Transverse colon (tissue), 4 donors: ENCODE measurements around the gene CSNK1E. TPM values are rescaled to one million over a fixed set of nuclear protein-coding genes. Genes with fewer than 3 reads are reported as not detected.
A peak's percentile ranks its signal among the peaks of the same experiment; 100 is the strongest.

Experiments
- DNase-seq: peaks from one replicate; pipeline ENCODE4 v3.0.0-alpha.2; 2019
- H3K27ac ChIP-seq, 4 donors: fragments of 200-600 bp; sonication (generic); 2 replicates each; pipeline ENCODE4 v1.5.1; 2016 to 2018; ENCODE audit warnings: inconsistent platforms in 4 of 4
- H3K27me3 ChIP-seq: fragments of 200-600 bp; sonication (generic); 2 replicates; pipeline ENCODE4 v1.5.1; 2017; ENCODE audit warnings: inconsistent platforms
- H3K36me3 ChIP-seq, 4 donors: fragments of 200-600 bp; sonication (generic); 2 replicates each; pipeline ENCODE4 v1.5.1; 2017 to 2019; ENCODE audit warnings: inconsistent platforms in 4 of 4
- H3K4me1 ChIP-seq, 4 donors: fragments of 200-600 bp; sonication (generic); 2 replicates each; pipeline ENCODE4 v1.5.1; 2017 to 2020; ENCODE audit warnings: inconsistent platforms in 4 of 4
- H3K4me3 ChIP-seq, 4 donors: fragments of 200-600 bp; sonication (generic); 1 replicate in 1 of 4; 2 replicates in 3 of 4; pipeline versions ENCODE4 v1.5.1 to v1.6.1; 2017 to 2019; ENCODE audit warnings: inconsistent platforms in 4 of 4
- H3K9me3 ChIP-seq, 2 donors: fragments of 200-600 bp; sonication (generic); 2 replicates each; pipeline ENCODE4 v1.5.1; 2017 to 2019; ENCODE audit warnings: inconsistent platforms in 2 of 2
- CTCF ChIP-seq, 5 experiments: fragments of 200-600 bp in 3 of 5; fragments of 450-650 bp in 2 of 5; sonication (generic) in 3 of 5; IDR thresholded peaks; 1 replicate in 2 of 5; 2 replicates in 3 of 5; pipeline ENCODE4 v1.5.1; 2016 to 2017; ENCODE audit warnings: antibody characterized with exemption in 5 of 5, inconsistent platforms in 3 of 5, mild to moderate bottlenecking in 2 of 5, moderate library complexity in 1 of 5
- EP300 ChIP-seq: sonication (generic); formaldehyde crosslinking; IDR thresholded peaks from one replicate; pipeline ENCODE4 v1.6.1; 2017; ENCODE audit warnings: antibody characterized with exemption, low read depth
- POLR2A ChIP-seq: fragments of 450-650 bp; IDR thresholded peaks from one replicate; pipeline ENCODE4 v1.6.1; 2016; ENCODE audit warnings: antibody characterized with exemption, mild to moderate bottlenecking, moderate library complexity
- POLR2AphosphoS5 ChIP-seq, 3 donors: sonication (generic); formaldehyde crosslinking; IDR thresholded peaks; one replicate each; pipeline ENCODE4 v1.6.1; 2016; ENCODE audit warnings: antibody characterized with exemption in 3 of 3
- WGBS, 2 donors: methylation state at CpG; one replicate each; pipeline ENCODE4 v1.1.5; 2018; ENCODE audit warnings: low coverage in 1 of 2; 5-methylcytosine and 5-hydroxymethylcytosine counted together
- in situ Hi-C, 4 donors: fragments of 200-750 bp; cut with MboI; loops; one replicate each; pipeline versions ENCODE4 v1.15.0 to v1.15.1; 2017; ENCODE audit warnings: low sequenced_read_pairs in 3 of 4, low pct_ligation_motif_present in 1 of 4, low pct_unique_long_range_greater_than_20kb in 1 of 4
- intact Hi-C: fragments of 100-400 bp; cut with DNase I; formaldehyde crosslinking; loops from one replicate; pipeline ENCODE4 v1.15.1; 2023; ENCODE audit warnings: low total_unique reads
- total RNA-seq, 4 donors: library from RNA; depleted of rRNA; stranded (reverse); fragments of >200 nt; gene quantifications; one replicate each; pipeline ENCODE4 v1.1.0, GENCODE V29; 2016

The CSNK1E gene
- total RNA-seq, 4 donors from 2014 or later: 47.9 to 179 (median 106) TPM

DNA sequence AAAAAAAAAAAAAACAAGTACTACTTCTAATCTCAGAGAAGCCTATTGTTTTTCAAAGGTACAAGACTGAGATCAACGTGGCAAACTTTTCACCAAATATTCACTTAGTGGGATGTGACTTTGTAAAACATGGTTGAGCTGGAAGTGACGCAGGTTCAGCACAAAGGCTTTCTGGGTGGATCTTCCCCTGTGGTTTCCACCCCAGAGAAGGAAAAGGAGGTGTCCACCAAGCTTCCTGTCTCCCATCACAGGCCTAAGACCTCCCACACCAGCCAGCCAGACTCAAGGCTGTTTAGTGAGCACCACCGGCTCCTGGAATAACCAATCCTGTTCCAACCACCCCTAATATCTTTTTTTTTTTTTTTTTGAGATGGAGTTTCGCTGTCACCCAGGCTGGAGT, 50.1 kb downstream of the CSNK1E start:
- no peak overlapping the region for H3K4me3 ChIP-seq
- H3K9me3 ChIP-seq: no peaks in the 10 kb centered on the region
- peak overlapping the region; percentile 35 to 63 (median 51) for H3K27ac ChIP-seq
- in situ Hi-C loops (loop anchor here in 2 of 4 donors (10.0 kb wide), 1 partner anchor 88 kb away; no protein-coding TSS in a partner anchor), intact Hi-C loops (no loop called here)
- H3K27me3 ChIP-seq: no peaks in the 10 kb centered on the region
- peaks cover 18 to 52% (median 43%) of the 10 kb centered on the region in 4 donors for H3K4me1 ChIP-seq
- no peak for DNase-seq
- no peak for TF ChIP-seq CTCF (IDR thresholded peaks at IDR 0.05)
- no peak for TF ChIP-seq POLR2A
- no peak for TF ChIP-seq POLR2AphosphoS5 (IDR thresholded peaks at IDR 0.05)
- no peak for TF ChIP-seq EP300
- no peaks in the 10 kb centered on the region for H3K36me3 ChIP-seq
- 67% methylated on average over 4 of the region's 4 CpGs; no CpG with 5 or more reads in 1 of the 2 donors for WGBS, 2 donors

DNA sequence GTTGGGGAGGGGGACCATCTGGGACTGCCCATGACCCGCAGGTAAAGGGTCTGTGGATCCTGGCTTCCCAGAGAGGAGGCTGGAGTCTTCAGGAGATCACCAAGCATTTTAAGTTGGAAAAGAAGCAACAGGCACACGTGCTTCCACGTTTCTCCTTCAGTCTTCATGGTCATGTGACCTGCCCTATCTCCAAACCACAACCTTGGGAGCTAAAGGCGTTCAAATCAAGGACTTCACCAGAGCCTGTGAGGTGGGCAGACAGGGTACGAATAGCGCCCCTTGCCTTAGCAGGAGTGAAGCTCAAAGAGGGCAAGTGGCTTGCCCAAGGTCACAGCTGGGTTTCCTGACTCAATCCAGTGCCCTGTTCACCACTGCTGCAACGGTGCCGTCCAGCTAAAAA, 51.1 kb downstream of the CSNK1E start:
- H3K9me3 ChIP-seq: no peaks in the 10 kb centered on the region
- no peaks in the 10 kb centered on the region for H3K27me3 ChIP-seq
- H3K36me3 ChIP-seq: no peaks in the 10 kb centered on the region
- intact Hi-C loops (no loop called here), in situ Hi-C loops (loop anchor here in 2 of 4 donors (10.0 kb wide), 1 partner anchor 89 kb away; no protein-coding TSS in a partner anchor)
- TF ChIP-seq EP300: no peak
- no peak for TF ChIP-seq CTCF (IDR thresholded peaks at IDR 0.05)
- no peak for TF ChIP-seq POLR2AphosphoS5 (IDR thresholded peaks at IDR 0.05)
- TF ChIP-seq POLR2A: no peak
- peak overlapping the region; percentile 42 to 63 (median 51) for H3K27ac ChIP-seq
- no peak overlapping the region for H3K4me3 ChIP-seq
- H3K4me1 ChIP-seq: peaks cover 18 to 52% (median 43%) of the 10 kb centered on the region in 4 donors
- DNase-seq: no peak
- 52 to 67% methylated on average over 3 to 8 of the region's 8 CpGs for WGBS, 2 donors

DNA sequence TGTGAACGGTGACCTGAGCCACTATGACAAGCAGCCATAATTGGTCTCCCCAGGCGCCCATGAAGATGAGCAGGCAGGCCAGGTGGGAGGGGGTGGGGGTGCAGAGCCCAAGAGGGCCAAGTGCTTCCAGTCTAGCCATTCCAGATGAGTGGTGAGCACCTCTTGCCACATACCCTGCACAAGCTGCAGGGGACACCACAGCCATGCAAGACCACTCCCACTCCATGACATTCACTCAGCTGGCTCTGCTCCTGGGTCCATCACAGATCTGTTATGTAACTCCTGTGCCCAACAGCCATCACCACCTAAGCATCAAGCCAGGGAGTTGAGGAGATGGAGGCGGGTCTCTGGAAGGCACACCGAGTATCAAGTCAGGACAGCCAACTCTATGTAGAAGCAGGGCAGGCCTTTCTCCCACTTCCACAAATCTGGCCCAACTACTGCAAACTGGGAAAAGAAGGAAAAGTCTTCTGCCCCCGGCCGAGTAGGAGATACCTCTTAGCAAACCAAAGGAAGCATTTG, 52.9 kb downstream of the CSNK1E start:
- WGBS, 2 donors: 85 to 90% methylated on average over 2 to 6 of the region's 6 CpGs
- H3K36me3 ChIP-seq: no peaks in the 10 kb centered on the region
- no peak overlapping the region for H3K4me3 ChIP-seq
- in situ Hi-C loops (loop anchor here in 2 of 4 donors (10.0 kb wide), 1 partner anchor 90 kb away; no protein-coding TSS in a partner anchor), intact Hi-C loops (loop anchor here (5.0 kb wide), 1 partner anchor 53 kb away; the partner anchor contains the start of gene CSNK1E)
- DNase-seq: no peak
- no peaks in the 10 kb centered on the region for H3K27me3 ChIP-seq
- H3K27ac ChIP-seq: no peak overlapping the region
- H3K9me3 ChIP-seq: no peaks in the 10 kb centered on the region
- TF ChIP-seq CTCF (IDR thresholded peaks at IDR 0.05) (no peak), POLR2A (no peak), EP300 (no peak), POLR2AphosphoS5 (IDR thresholded peaks at IDR 0.05) (no peak)
- H3K4me1 ChIP-seq: peaks cover 27 to 51% (median 42%) of the 10 kb centered on the region in 4 donors

DNA sequence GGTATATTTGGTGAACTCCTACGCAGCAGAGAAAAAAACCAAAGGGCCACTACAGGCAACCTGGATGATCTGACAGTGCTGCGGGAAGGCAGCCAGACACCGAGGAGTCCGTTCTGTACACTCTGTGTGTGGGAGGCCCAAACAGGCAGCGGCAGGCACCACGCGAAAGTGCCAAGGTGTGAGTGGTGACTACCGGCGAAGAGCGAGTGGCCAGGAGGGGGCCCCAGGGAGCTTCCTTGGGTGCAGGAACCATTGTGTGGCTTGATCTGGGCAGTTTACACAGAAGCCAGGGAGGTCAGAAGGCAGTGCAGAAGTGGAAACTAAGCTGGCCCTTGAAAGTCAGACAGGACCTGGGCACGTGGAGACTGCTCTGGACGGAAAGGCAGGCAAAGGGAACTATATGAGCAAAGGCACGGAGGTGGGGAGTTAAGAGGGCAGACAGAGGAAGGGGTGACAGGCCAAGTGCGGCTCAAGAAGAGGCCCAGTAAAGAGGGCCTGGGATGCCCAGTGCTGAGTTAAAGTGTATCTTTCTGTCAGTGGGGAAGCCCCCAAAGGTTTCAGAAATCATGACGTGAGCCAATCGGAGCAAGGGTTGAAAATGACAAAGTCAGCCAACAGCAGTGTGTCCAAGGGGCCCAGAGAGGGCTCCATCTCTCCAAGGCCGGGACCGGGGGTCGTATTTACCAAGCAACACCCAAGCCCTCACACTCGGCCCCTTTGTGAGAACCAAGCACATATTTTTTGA, 55.0 kb downstream of the CSNK1E start:
- TF ChIP-seq POLR2A: no peak
- TF ChIP-seq CTCF (IDR thresholded peaks at IDR 0.05): peak; percentile 59 to 66 (median 63)

More for the DNA sequence above, 55.0 kb downstream of the CSNK1E start:
- Histone ChIP-seq H3K4me3 (no peak overlapping the region), H3K9me3 (no peaks in the 10 kb centered on the region), H3K27ac (peak overlapping the region; percentile 80 to 88 (median 88)), H3K36me3 (no peaks in the 10 kb centered on the region), H3K27me3 (no peaks in the 10 kb centered on the region), H3K4me1 (peaks cover 32 to 69% (median 61%) of the 10 kb centered on the region in 4 donors)
- DNase-seq: peak; percentile 78
- WGBS, 2 donors: 47 to 54% methylated on average over 5 to 20 of the region's 20 CpGs
- in situ Hi-C loops: loop anchor here in 2 of 4 donors (10.0 kb wide), 1 partner anchor 93 kb away; no protein-coding TSS in a partner anchor
- intact Hi-C loops: loop anchor here (5.0 kb wide), 1 partner anchor 55 kb away; the partner anchor contains the start of gene CSNK1E
